GM18520 (cell line): ENCODE measurements around the gene GSC2.

Experiments
- ATAC-seq: cut with Tn5 transposase; IDR thresholded peaks from one replicate; pipeline ENCODE4 v1.9.1; 2021; ENCODE audit not compliant: unreplicated experiment

GSC2 gene

GRCh38 chr22:19103880-19104821, 45.9 kb downstream of the GSC2 start:
- ATAC-seq: no peak

DNA sequence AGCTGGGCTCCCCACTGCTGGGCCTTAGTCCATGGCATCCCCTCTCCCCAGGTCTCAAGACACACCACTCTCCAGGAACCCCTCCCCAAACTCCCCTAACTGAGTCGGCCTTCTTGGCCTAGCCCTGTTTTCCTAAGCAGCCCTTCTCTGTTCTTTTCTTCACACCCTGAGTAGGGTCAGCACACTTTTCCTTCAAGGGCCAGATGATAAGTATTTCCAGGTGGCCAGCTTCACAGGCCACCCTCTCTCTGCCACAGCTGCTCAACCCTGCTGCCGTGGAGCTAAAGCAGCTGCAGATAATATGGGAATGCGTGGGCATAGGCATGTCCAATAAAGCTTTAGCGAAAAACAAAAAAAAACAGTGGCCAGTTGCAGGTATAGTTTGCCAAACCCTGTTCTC, 51.9 kb downstream of the GSC2 start:
- no peak for ATAC-seq

GRCh38 chr22:19097518-19097917, 52.6 kb downstream of the GSC2 start:
- ATAC-seq: no peak
